ENCODE measurements around the gene INSC. TPM values are rescaled to one million over a fixed set of nuclear protein-coding genes. Genes with fewer than 3 reads are reported as not detected.

INSC gene
- total RNA-seq, 1 donor, result under 0.01 TPM

DNA sequence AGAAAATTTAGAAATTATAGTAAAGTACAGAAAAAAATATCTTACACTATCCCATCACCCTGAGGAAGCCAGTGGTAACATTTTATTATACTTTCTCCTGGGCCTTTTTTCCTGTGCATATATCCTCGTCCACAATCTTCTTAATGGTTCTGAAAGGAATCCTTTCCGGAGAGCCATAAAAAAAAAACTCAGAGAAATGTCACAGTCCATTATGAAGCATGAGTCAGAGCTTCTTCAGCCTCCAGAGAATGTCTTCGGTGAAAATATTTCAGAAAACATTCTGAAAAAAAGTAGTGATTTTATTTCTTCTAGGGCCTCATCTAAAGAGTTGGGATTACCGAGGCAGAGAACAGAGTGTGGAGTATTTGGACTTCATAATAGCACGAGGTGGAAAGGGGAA, 163.4 kb downstream of the INSC start:
- TF ChIP-seq, protein P1, sequence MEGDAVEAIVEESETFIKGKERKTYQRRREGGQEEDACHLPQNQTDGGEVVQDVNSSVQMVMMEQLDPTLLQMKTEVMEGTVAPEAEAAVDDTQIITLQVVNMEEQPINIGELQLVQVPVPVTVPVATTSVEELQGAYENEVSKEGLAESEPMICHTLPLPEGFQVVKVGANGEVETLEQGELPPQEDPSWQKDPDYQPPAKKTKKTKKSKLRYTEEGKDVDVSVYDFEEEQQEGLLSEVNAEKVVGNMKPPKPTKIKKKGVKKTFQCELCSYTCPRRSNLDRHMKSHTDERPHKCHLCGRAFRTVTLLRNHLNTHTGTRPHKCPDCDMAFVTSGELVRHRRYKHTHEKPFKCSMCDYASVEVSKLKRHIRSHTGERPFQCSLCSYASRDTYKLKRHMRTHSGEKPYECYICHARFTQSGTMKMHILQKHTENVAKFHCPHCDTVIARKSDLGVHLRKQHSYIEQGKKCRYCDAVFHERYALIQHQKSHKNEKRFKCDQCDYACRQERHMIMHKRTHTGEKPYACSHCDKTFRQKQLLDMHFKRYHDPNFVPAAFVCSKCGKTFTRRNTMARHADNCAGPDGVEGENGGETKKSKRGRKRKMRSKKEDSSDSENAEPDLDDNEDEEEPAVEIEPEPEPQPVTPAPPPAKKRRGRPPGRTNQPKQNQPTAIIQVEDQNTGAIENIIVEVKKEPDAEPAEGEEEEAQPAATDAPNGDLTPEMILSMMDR (IDR thresholded peaks at IDR 0.05; ENCODE audit: insufficient read depth, low read depth, low read length), result no peak
- no peak for DNase-seq (ENCODE audit: low read depth)
- no peak overlapping the region for H3K4me3 ChIP-seq (ENCODE audit: low read depth, low read length)

DNA sequence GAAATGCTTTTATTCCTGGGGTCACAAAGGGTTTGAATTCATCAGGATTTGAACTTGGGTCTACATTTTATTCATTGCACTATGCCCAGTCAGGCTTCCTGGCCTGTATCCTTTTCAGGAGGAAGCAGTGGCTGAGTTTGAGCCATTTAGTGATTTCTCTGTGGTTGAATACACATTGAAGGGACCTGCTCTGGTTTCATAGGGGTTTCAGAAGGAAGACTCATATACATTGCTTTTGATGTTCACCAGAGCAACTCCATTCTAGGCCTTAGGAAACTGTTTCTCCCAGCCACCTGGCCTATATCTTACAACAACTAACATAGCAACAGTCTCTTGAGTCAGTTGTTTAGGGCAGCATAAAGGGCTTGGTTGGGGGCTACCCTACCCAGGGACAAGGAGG, 165.7 kb downstream of the INSC start:
- TF ChIP-seq, protein P1 (IDR thresholded peaks at IDR 0.05; ENCODE audit: insufficient read depth, low read depth, low read length), result no peak
- no peak overlapping the region for H3K4me3 ChIP-seq (ENCODE audit: low read depth, low read length)

DNA sequence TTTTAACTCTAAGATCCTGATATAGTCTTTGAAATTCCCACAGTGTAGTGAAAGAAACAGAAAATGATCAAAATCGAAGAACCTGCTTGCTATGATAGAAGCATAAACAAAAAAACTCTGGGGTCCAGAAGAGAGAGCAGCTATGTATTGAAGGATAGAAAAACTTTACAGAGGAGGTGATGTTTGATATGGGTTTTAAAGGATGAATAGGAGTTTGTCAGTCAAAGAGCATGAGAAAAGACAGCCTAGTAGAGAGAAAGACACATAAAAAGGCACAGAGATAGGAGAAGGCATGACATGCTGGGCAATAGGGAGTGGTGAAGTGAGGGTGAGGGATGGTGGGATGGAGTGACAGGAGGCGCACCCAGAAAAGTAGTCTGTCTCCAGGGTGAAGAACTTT, 168.0 kb downstream of the INSC start:
- TF ChIP-seq, protein P1 (IDR thresholded peaks at IDR 0.05; ENCODE audit: insufficient read depth, low read depth, low read length), result no peak

More for the DNA sequence above, 165.7 kb downstream of the INSC start:
- DNase-seq (ENCODE audit: low read depth), result no peak

DNA sequence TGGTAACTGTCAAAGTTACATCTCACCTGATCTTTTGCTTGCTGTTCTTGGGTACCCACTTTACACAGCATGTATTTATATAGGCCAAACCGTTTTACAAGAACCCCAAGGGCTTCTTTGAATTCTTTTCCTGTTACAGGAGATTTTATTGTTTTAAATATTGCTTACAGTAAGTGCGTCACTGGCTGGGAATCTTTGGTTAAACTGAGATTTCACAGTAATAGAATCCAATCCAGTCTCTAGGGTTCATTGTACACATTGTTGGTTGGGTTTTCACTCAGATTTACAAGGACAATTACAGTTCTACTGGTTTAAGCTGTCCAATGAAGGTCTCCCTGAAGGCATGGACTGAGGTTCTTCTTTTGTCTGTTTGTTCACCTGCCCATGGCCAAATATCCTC, 171.7 kb downstream of the INSC start:
- DNase-seq (ENCODE audit: low read depth), result no peak
- TF ChIP-seq, protein P1 (IDR thresholded peaks at IDR 0.05; ENCODE audit: insufficient read depth, low read depth, low read length), result no peak
- no peak overlapping the region for H3K4me3 ChIP-seq (ENCODE audit: low read depth, low read length)

More for the DNA sequence above, 168.0 kb downstream of the INSC start:
- DNase-seq (ENCODE audit: low read depth), result no peak
- no peak overlapping the region for H3K4me3 ChIP-seq (ENCODE audit: low read depth, low read length)

DNA sequence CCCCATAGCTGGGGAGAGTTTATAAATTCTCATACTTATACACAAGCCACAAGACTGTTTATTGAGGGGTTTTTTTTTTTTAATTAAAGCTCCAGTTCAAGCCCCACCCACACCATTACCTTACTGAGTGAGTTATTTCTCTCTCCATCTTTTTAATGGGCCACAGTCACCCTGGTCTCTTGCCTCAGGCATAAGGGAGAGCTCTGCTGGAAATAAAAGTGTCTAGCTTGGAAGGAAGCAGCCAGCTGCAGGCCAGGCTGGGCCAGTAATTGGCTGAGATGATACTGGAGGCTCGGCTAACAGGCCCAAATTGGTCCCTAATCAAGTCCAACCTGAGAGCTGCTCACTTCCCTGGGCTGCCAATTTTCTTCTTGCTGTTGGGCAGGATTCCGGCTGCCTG, 174.1 kb downstream of the INSC start:
- TF ChIP-seq, protein P1 (IDR thresholded peaks at IDR 0.05; ENCODE audit: insufficient read depth, low read depth, low read length), result no peak
- no peak for DNase-seq (ENCODE audit: low read depth)
- no peak overlapping the region for H3K4me3 ChIP-seq (ENCODE audit: low read depth, low read length)

DNA sequence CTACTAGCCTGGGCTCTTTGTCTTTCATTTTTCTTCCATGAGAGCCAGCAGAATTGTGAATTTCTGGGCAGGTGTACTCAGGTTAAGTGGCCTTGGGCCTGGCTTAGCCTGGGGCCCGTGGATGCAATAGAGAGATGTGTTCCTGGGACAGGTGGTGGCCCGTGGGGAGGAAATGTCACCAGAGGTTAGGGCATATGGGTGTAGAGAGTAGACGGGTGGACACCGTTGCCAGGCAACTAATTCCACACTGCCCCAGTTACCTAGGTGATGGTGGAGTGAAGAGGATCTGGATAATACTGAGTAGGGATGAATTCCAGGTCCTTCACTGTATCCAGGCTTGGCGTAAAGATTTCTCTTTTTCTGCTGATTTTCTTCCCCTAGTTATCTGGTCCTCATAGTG, 175.0 kb downstream of the INSC start:
- no peak overlapping the region for H3K4me3 ChIP-seq (ENCODE audit: low read depth, low read length)
- DNase-seq (ENCODE audit: low read depth), result no peak
- TF ChIP-seq, protein P1 (IDR thresholded peaks at IDR 0.05; ENCODE audit: insufficient read depth, low read depth, low read length), result no peak

DNA sequence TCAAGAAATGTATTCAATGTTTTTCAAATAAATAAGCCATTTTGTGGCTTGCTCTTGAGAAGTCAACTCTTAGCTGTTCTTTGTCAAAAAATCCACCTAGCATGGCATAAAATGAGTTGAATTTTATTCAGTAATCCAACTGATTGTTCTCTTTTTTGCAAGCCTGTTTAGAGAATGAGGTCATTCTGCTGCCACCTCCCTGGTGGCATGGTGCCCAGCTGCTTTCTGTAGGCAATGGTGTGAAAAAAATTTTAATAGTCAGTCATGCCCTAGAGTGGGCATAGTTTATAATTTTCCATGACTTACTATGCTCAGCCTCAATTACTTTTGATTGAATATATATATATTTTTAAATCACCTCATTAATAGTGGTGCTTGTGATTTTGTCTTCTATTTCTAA, 177.2 kb downstream of the INSC start:
- TF ChIP-seq, protein P1 (IDR thresholded peaks at IDR 0.05; ENCODE audit: insufficient read depth, low read depth, low read length), result no peak
- DNase-seq (ENCODE audit: low read depth), result no peak
- no peak overlapping the region for H3K4me3 ChIP-seq (ENCODE audit: low read depth, low read length)

All from fibroblast of villous mesenchyme (primary cell).